GM12892 (cell line): ENCODE data around the gene KREMEN2.

Experiments used
- POLR2A ChIP-seq: IDR thresholded peaks from 2 replicates; pipeline ENCODE4 v1.6.1; 2011; ENCODE audit warnings: low read depth, low read length, control low read depth
- POLR2AphosphoS5 ChIP-seq: IDR thresholded peaks from 2 replicates; pipeline ENCODE4 v1.6.1; 2011; ENCODE audit warnings: low read depth, low read length, control low read depth
- TAF1 ChIP-seq: IDR thresholded peaks from 2 replicates; pipeline ENCODE4 v1.6.1; 2011; ENCODE audit warnings: low read depth, mild to moderate bottlenecking, control low read depth, low read length, borderline replicate concordance

DNA sequence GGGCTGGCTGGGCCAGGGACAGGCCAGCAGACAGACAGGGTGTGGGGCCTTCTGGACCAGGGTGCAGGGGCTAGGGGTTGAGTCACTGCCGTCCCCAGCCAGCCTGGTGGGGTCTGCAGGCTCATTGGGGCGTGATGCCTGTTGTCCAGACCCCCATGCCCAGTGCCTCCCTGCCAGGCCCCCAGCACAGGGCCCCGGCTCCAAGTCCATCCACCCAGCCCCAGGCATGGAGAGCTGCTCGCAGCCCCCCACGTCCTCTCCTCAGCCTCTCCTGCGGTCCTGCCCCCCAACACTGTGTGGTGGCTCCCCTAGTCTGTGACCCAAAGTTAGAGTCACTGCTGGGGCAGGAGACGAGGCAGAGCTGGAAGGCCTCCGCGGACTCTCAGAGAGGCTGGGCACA is 23.2 kb downstream of the KREMEN2 start:
- TF ChIP-seq POLR2A = no peak
- TF ChIP-seq TAF1 = no peak
- no peak for TF ChIP-seq POLR2AphosphoS5
